NCI-H510A (cell line): ENCODE results near the gene CRACDL.
"Not testable (repeated sequence)": the region's sequence is repeated elsewhere in the genome, so short reads cannot be mapped to it uniquely, and the experiment has no call there.

Source experiments
- DNase-seq: peaks from one replicate; lab custom pipeline; 2025; lab: John Stamatoyannopoulos, UW

Gene CRACDL

GRCh38 chr2:98884658-98885057 lies 51.4 kb downstream of the CRACDL start:
- no peak for DNase-seq

- DNase-seq: no peak
These were observed 52.2 kb downstream of the CRACDL start for GRCh38 chr2:98883780-98884211.

GRCh38 chr2:98882971-98883779 lies 52.9 kb downstream of the CRACDL start:
- DNase-seq: no peak

GRCh38 chr2:98882368-98882767 lies 53.7 kb downstream of the CRACDL start:
- DNase-seq: no peak

GRCh38 chr2:98881153-98881650 lies 54.8 kb downstream of the CRACDL start:
- no peak for DNase-seq

GRCh38 chr2:98880266-98881152 lies 55.5 kb downstream of the CRACDL start:
- DNase-seq: no peak

GRCh38 chr2:98877658-98878057 lies 58.4 kb downstream of the CRACDL start:
- not testable (repeated sequence) for DNase-seq

GRCh38 chr2:98876741-98877140 lies 59.3 kb downstream of the CRACDL start:
- no peak for DNase-seq

GRCh38 chr2:98875746-98876145 lies 60.3 kb downstream of the CRACDL start:
- DNase-seq: no peak

- no peak for DNase-seq
These were observed 60.8 kb downstream of the CRACDL start for GRCh38 chr2:98875081-98875728.

- DNase-seq: no peak
These were observed 61.8 kb downstream of the CRACDL start for GRCh38 chr2:98874186-98874689.

- no peak for DNase-seq
These were observed 63.5 kb downstream of the CRACDL start for GRCh38 chr2:98872526-98872925.

- DNase-seq: no peak
These were observed 64.5 kb downstream of the CRACDL start for GRCh38 chr2:98871506-98871905.

GRCh38 chr2:98870516-98871158 lies 65.4 kb downstream of the CRACDL start:
- DNase-seq: peak; percentile 28

GRCh38 chr2:98869870-98870269 lies 66.2 kb downstream of the CRACDL start:
- DNase-seq: peak; percentile 87

GRCh38 chr2:98869272-98869641 lies 66.8 kb downstream of the CRACDL start:
- peak; percentile 88 for DNase-seq

- no peak for DNase-seq
These were observed 67.3 kb downstream of the CRACDL start for GRCh38 chr2:98868548-98869271.

- DNase-seq: no peak
These were observed 68.3 kb downstream of the CRACDL start for GRCh38 chr2:98867539-98868309.

GRCh38 chr2:98866033-98866432 lies 70.0 kb downstream of the CRACDL start:
- DNase-seq: no peak

GRCh38 chr2:98861601-98862000 lies 74.4 kb downstream of the CRACDL start:
- DNase-seq: no peak
